GM23248 (cell line): Measurements from ENCODE around the gene TMEM61. TPM values are rescaled to one million over a fixed set of nuclear protein-coding genes. Genes with fewer than 3 reads are reported as not detected.

Experiments
- DNase-seq: peaks from one replicate; pipeline ENCODE4 v3.0.0-alpha.2; 2015
- H2AFZ ChIP-seq: fragments of 200-600 bp; sonication (generic); 2 replicates; pipeline ENCODE4 v1.6.1; 2016; ENCODE audit warnings: antibody characterized with exemption
- H3F3A ChIP-seq: fragments of 200-600 bp; sonication (generic); 2 replicates; pipeline ENCODE4 v1.6.1; 2016; ENCODE audit warnings: mild to moderate bottlenecking, antibody characterized with exemption, mixed run types; ENCODE audit not compliant: insufficient read depth
- H3K27ac ChIP-seq: fragments of 200-600 bp; sonication (generic); 2 replicates; pipeline ENCODE4 v1.5.1; 2016; ENCODE audit warnings: mild to moderate bottlenecking
- H3K27me3 ChIP-seq: fragments of 200-600 bp; sonication (generic); replicated peaks from 2 replicates; pipeline ENCODE4 v1.6.1; 2016; ENCODE audit warnings: mild to moderate bottlenecking; ENCODE audit not compliant: insufficient read depth
- H3K36me3 ChIP-seq: fragments of 200-600 bp; sonication (generic); 2 replicates; pipeline ENCODE4 v1.6.1; 2016; ENCODE audit warnings: low read depth, mild to moderate bottlenecking
- H3K4me1 ChIP-seq: fragments of 200-600 bp; sonication (generic); 2 replicates; pipeline ENCODE4 v1.6.1; 2016; ENCODE audit warnings: mild to moderate bottlenecking; ENCODE audit not compliant: insufficient read depth
- H3K4me2 ChIP-seq: fragments of 200-600 bp; sonication (generic); one replicate; pipeline ENCODE4 v1.6.1; 2016; ENCODE audit warnings: mild to moderate bottlenecking; ENCODE audit not compliant: unreplicated experiment
- H3K4me3 ChIP-seq: fragments of 200-600 bp; sonication (generic); 2 replicates; pipeline ENCODE4 v1.5.1; 2016; ENCODE audit warnings: mild to moderate bottlenecking
- H3K79me2 ChIP-seq: fragments of 200-600 bp; sonication (generic); 2 replicates; pipeline ENCODE4 v1.6.1; 2016; ENCODE audit warnings: mild to moderate bottlenecking; ENCODE audit not compliant: insufficient read depth
- H3K9ac ChIP-seq: fragments of 200-600 bp; sonication (generic); 2 replicates; pipeline ENCODE4 v1.6.1; 2016; ENCODE audit warnings: mild to moderate bottlenecking
- H3K9me2 ChIP-seq: fragments of 200-600 bp; sonication (generic); 2 replicates; pipeline ENCODE4 v1.6.1; 2016; ENCODE audit warnings: mixed run types, mild to moderate bottlenecking, moderate library complexity; ENCODE audit not compliant: insufficient read depth
- H3K9me3 ChIP-seq: fragments of 200-600 bp; sonication (generic); one replicate; pipeline ENCODE4 v1.6.1; 2017; ENCODE audit warnings: low read depth
- H4K20me1 ChIP-seq: fragments of 200-600 bp; sonication (generic); 2 replicates; pipeline ENCODE4 v1.6.0; 2016; ENCODE audit not compliant: insufficient read depth
- EZH2 ChIP-seq: fragments of 200-600 bp; sonication (generic); IDR thresholded peaks from 2 replicates; pipeline ENCODE4 v1.6.1; 2018; ENCODE audit warnings: antibody characterized with exemption, mild to moderate bottlenecking; ENCODE audit not compliant: insufficient read depth, poor library complexity, severe bottlenecking
- EZH2phosphoT487 ChIP-seq: fragments of 200-600 bp; sonication (generic); IDR thresholded peaks from 2 replicates; pipeline ENCODE4 v1.6.1; 2018; ENCODE audit warnings: antibody characterized with exemption, moderate library complexity, mild to moderate bottlenecking, low read depth; ENCODE audit not compliant: insufficient read depth
- WGBS, 2 experiments: methylation state at CpG; one replicate each; pipeline ENCODE4 v1.1.6; 2015 to 2017; ENCODE audit warnings: low lambda C conversion rate in 2 of 2, low coverage in 1 of 2; ENCODE audit errors: missing lambda C conversion rate in 2 of 2; 5-methylcytosine and 5-hydroxymethylcytosine counted together
- in situ Hi-C: fragments of 300-500 bp; cut with MboI; formaldehyde crosslinking; loops from 2 replicates; pipeline ENCODE4 v1.15.0; 2020
- polyA plus RNA-seq: library from polyadenylated mRNA; unstranded; fragments of >200 nt; fragmentation: Nextera tagmentation; extraction: Ambion mirVana; gene quantifications from 2 replicates; pipeline ENCODE4 v1.2.1, GENCODE V29; 2016
- total RNA-seq: library from RNA; depleted of rRNA; stranded (reverse); fragments of >200 nt; shearing (Covaris generic); gene quantifications from 2 replicates; pipeline ENCODE4 v1.2.3, GENCODE V29; 2014

The TMEM61 gene
- total and polyA plus RNA-seq, 2 experiments from 2014 or later, result not detected

DNA sequence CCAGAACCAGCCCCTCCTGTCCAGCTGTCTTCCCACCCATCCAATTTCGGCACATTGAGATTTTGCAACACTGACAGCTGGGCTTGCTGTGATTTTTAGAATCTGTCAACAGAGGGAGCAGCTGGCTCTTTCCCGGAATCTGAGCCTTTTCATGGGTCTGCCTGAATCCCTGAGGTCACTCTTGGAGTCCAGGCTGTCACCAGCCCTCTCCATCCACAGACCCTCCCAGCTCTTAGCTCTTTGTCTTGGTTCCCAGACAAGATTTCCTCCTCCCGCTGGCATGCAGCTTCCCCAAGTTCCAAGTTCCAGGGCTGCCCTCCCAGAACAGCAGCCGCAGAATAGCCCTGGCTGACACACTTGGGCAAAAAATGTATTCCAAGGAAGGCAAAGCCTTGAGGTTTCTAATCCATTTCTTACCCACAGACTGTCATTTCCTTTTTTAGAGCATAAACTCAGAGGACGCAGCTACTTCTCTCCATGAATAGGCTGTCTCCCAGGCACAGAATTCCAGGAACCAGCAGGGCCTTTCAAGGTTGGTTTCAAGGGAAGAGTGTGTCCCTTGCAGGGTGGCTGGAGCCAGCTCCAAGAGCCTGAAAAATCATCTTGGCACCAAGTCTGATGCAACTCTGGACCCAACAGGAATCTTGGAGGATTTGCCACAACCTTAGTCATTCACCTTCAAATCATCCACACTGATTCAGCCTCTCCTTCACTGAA, 7.1 kb upstream of the TMEM61 start:
- H2AFZ ChIP-seq, result peak overlapping the region; percentile 78
- no peaks in the 10 kb centered on the region for H3K27me3 ChIP-seq
- 3 to 7% methylated on average over 5 of the region's 5 CpGs for WGBS, 2 experiments
- H3K79me2 ChIP-seq, result no peaks in the 10 kb centered on the region
- H3F3A ChIP-seq, result peaks cover 26% of the 10 kb centered on the region
- H3K36me3 ChIP-seq, result no peaks in the 10 kb centered on the region
- no peaks in the 10 kb centered on the region for H4K20me1 ChIP-seq
- peak overlapping the region; percentile 76 for H3K27ac ChIP-seq
- peak overlapping the region; percentile 47; the same call in 1 of the 2 replicates for H3K9ac ChIP-seq
- H3K9me3 ChIP-seq, result no peaks in the 10 kb centered on the region
- H3K9me2 ChIP-seq, result no peaks in the 10 kb centered on the region
- TF ChIP-seq EZH2phosphoT487 (no peak), EZH2 (no peak)
- peak overlapping the region; percentile 38 for H3K4me2 ChIP-seq
- in situ Hi-C loops, result no loop called here
- DNase-seq, result peak; percentile 71
- peak overlapping the region; percentile 33; the same call in 1 of the 2 replicates for H3K4me3 ChIP-seq
- peaks cover 20% of the 10 kb centered on the region for H3K4me1 ChIP-seq

DNA sequence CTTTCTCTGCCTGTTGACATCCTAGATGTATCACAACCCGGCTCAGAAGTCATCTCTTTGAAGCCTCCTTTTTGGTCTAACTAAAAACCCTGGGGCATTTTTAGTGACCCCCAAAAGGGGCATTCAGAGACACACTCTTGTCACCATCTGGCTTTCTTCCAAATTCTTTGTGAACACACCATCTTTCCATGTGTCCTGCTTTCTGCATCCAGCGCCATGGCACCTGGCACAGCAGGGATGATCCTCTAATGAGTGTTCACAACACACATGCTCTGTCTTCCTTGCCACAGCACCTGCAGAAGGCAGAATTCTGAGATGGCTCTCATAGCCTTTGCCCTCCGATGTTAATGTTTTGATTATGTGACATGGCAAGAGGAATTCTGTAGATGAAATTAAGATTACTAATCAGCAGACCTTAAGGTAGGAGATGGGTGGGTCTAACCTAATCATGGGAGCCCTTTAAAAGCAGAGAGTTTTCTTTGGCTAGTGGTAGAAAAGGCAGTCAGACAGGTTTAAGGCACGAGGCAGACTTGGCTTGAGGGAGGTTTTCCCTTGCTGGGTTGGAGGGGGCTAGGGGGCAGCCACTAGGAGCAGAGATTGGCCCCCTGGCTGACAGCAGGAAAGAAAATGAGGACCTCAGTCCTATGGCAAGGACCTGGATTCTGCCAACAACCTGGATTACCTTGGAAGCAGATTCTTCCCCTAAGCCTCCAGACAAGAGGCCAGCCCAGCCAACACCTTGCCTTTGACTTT, 4.9 kb upstream of the TMEM61 start:
- no peak for DNase-seq
- Histone ChIP-seq H3K79me2 (no peaks in the 10 kb centered on the region), H3K4me2 (no peak overlapping the region), H4K20me1 (no peaks in the 10 kb centered on the region), H3K4me3 (no peak overlapping the region), H2AFZ (no peak overlapping the region), H3K27ac (no peak overlapping the region), H3K27me3 (0 out of 2 replicates have a peak, but pooled peaks cover 5% of the 10 kb centered on the region), H3K9ac (no peak overlapping the region), H3K4me1 (peaks cover 20% of the 10 kb centered on the region), H3F3A (peaks cover 26% of the 10 kb centered on the region), H3K9me2 (no peaks in the 10 kb centered on the region), H3K36me3 (no peaks in the 10 kb centered on the region), H3K9me3 (no peaks in the 10 kb centered on the region)
- TF ChIP-seq EZH2, result no peak
- TF ChIP-seq EZH2phosphoT487, result no peak
- in situ Hi-C loops, result no loop called here
- WGBS, 2 experiments, result 76 to 82% methylated on average over 4 of the region's 4 CpGs

DNA sequence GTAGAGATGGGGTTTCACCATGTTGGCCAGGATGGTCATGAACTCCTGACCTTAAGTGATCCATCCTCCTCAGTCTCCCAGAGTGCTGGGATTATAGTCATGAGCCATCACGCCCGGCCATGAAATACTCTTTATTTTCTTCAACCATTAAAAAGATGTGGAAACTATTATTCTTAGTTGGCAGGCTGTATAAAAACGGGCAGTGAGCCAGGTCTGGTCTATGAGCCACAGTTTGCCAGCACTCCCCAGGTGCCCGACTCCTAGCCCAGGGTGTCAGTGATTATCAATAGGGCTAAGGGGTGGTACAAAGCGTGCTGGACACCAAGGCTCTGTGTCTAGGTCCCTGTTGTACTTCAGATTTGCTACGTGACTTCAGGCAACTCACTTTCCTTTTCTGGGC, 3.7 kb upstream of the TMEM61 start:
- Histone ChIP-seq H3K36me3 (no peaks in the 10 kb centered on the region), H3K9ac (no peak overlapping the region), H3F3A (peaks cover 26% of the 10 kb centered on the region), H3K4me3 (no peak overlapping the region), H3K4me1 (peaks cover 12% of the 10 kb centered on the region), H4K20me1 (no peaks in the 10 kb centered on the region), H3K4me2 (no peak overlapping the region), H3K9me2 (no peaks in the 10 kb centered on the region), H2AFZ (no peak overlapping the region), H3K27ac (no peak overlapping the region), H3K9me3 (no peaks in the 10 kb centered on the region), H3K27me3 (peaks cover 10% of the 10 kb centered on the region; the same call in 1 of the 2 replicates), H3K79me2 (no peaks in the 10 kb centered on the region)
- in situ Hi-C loops, result no loop called here
- 66% methylated on average over 6 of the region's 6 CpGs for WGBS, 2 experiments
- DNase-seq, result no peak
- no peak for TF ChIP-seq EZH2phosphoT487
- no peak for TF ChIP-seq EZH2

DNA sequence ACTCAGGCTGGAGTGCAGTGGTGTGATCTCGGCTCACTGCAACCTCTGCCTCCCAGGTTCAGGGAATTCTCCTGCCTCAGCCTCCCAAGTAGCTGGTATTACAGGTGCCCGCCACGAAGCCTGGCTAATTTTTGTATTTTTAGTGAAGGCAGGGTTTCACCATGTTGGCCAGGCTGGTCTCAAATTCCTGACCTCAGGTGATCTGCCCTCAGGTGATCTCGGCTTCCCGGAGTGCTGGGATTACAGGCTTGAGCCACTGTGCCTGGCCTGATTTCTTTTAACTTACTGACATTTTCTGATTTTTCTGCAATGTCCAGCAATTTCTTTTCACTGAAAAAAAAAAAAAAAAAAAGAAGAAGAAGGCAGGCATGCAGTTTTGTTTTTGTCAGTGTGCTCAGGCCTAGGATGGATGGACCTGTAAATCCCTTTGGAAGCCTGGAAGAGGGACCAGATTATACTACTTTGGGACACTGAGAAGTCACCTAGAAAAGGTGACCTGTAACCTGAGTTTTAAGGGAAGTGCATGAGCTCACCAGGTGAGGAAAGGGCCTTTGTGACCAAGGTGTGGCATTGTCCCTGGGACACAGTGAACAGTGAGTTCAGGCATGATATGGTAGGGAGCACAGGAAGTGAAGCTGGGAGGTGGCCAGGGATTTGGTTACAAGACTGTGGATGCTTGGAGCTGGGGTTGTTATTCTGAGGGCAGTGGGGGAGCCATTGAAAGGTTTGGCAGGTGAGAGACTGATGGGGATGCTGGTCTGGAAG, 2.7 kb upstream of the TMEM61 start:
- no peaks in the 10 kb centered on the region for H3K36me3 ChIP-seq
- peaks cover 9% of the 10 kb centered on the region for H3K4me1 ChIP-seq
- H3K79me2 ChIP-seq, result no peaks in the 10 kb centered on the region
- H3K4me2 ChIP-seq, result no peak overlapping the region
- in situ Hi-C loops, result no loop called here
- H3K9ac ChIP-seq, result no peak overlapping the region
- H3K9me3 ChIP-seq, result no peaks in the 10 kb centered on the region
- no peaks in the 10 kb centered on the region for H4K20me1 ChIP-seq
- no peak for TF ChIP-seq EZH2
- TF ChIP-seq EZH2phosphoT487, result no peak
- H2AFZ ChIP-seq, result no peak overlapping the region
- H3K4me3 ChIP-seq, result no peak overlapping the region
- DNase-seq, result no peak
- peaks cover 22% of the 10 kb centered on the region for H3F3A ChIP-seq
- H3K9me2 ChIP-seq, result no peaks in the 10 kb centered on the region
- WGBS, 2 experiments, result 90 to 92% methylated on average over 5 of the region's 5 CpGs
- H3K27me3 ChIP-seq, result peaks cover 10% of the 10 kb centered on the region; the same call in 1 of the 2 replicates
- no peak overlapping the region for H3K27ac ChIP-seq
